Naive thymus-derived CD4-positive, alpha-beta T cell (primary cell): Measurements from ENCODE around the gene MYL3. TPM values are rescaled to one million over a fixed set of nuclear protein-coding genes. Genes with fewer than 3 reads are reported as not detected.

Experiments used
- ATAC-seq: fragments of 150-1000 bp; cut with Tn5 transposase; 2 replicates; pipeline ENCODE4 v1.10.0; 2021; ENCODE audit warnings: mild to moderate bottlenecking, moderate library complexity
- CTCF ChIA-PET: fragments of 350-600 bp; sonication (Branson Sonifier 250); formaldehyde crosslinking; loops from one replicate; lab custom pipeline; 2021; ENCODE audit warnings: antibody characterized with exemption; lab: Charles Lee
- POLR2A ChIA-PET: fragments of 350-600 bp; sonication (Branson Sonifier 250); formaldehyde crosslinking; loops from one replicate; lab custom pipeline; 2021; ENCODE audit warnings: antibody characterized with exemption, inconsistent platforms; lab: Charles Lee
- DNase-seq, 9 donors: peaks; one replicate each; pipeline versions ENCODE4 v3.0.0 to v3.0.0-alpha.2; 2020 to 2022; ENCODE audit warnings: mixed read lengths in 1 of 9
- H3K27ac ChIP-seq: one replicate; pipeline ENCODE4 v1.7.0; 2013; ENCODE audit warnings: mild to moderate bottlenecking, low read depth, low read length, moderate library complexity
- H3K27me3 ChIP-seq, 2 donors: one replicate each; pipeline ENCODE4 v1.7.0; 2013; ENCODE audit warnings: low read length in 2 of 2, mild to moderate bottlenecking in 2 of 2, moderate library complexity in 2 of 2; ENCODE audit not compliant: control insufficient read depth in 2 of 2, insufficient read depth in 2 of 2
- H3K36me3 ChIP-seq, 3 experiments: 1 replicate in 2 of 3; 2 replicates in 1 of 3; pipeline ENCODE4 v1.7.0; 2013; ENCODE audit warnings: low read length in 3 of 3, mild to moderate bottlenecking in 3 of 3, moderate library complexity in 1 of 3; ENCODE audit not compliant: insufficient read depth in 3 of 3, control insufficient read depth in 2 of 3
- H3K4me1 ChIP-seq, 2 donors: one replicate each; pipeline ENCODE4 v1.7.0; 2013; ENCODE audit warnings: low read length in 2 of 2, mild to moderate bottlenecking in 2 of 2, moderate library complexity in 1 of 2; ENCODE audit not compliant: control insufficient read depth in 2 of 2, insufficient read depth in 2 of 2
- H3K4me3 ChIP-seq: 2 replicates; pipeline ENCODE4 v1.7.0; 2013; ENCODE audit warnings: mild to moderate bottlenecking, low read length
- H3K9me3 ChIP-seq, 3 experiments: 1 replicate in 2 of 3; 2 replicates in 1 of 3; pipeline ENCODE4 v1.7.0; 2013; ENCODE audit warnings: low read length in 3 of 3; ENCODE audit not compliant: control insufficient read depth in 2 of 3
- H3K27ac Mint-ChIP-seq, 9 donors: one replicate each; pipeline ENCODE4 v1.8.0; 2020 to 2022; ENCODE audit warnings: mixed read lengths in 9 of 9, mild to moderate bottlenecking in 8 of 9, moderate library complexity in 5 of 9, inconsistent platforms in 2 of 9
- H3K27me3 Mint-ChIP-seq, 5 donors: one replicate each; pipeline ENCODE4 v1.8.0; 2021 to 2022; ENCODE audit warnings: mixed read lengths in 5 of 5, mild to moderate bottlenecking in 1 of 5
- H3K36me3 Mint-ChIP-seq, 5 donors: one replicate each; pipeline ENCODE4 v1.8.0; 2020 to 2022; ENCODE audit warnings: mixed read lengths in 5 of 5, mild to moderate bottlenecking in 3 of 5, inconsistent platforms in 1 of 5
- H3K4me1 Mint-ChIP-seq, 7 donors: one replicate each; pipeline ENCODE4 v1.8.0; 2020 to 2022; ENCODE audit warnings: mixed read lengths in 7 of 7, mild to moderate bottlenecking in 3 of 7, inconsistent platforms in 1 of 7
- H3K4me3 Mint-ChIP-seq, 10 donors: one replicate each; pipeline ENCODE4 v1.8.0; 2020 to 2022; ENCODE audit warnings: mild to moderate bottlenecking in 10 of 10, mixed read lengths in 10 of 10, moderate library complexity in 6 of 10, inconsistent platforms in 2 of 10
- H3K9me3 Mint-ChIP-seq, 11 donors: one replicate each; pipeline ENCODE4 v1.8.0; 2020 to 2022; ENCODE audit warnings: mixed read lengths in 11 of 11, mild to moderate bottlenecking in 4 of 11, inconsistent platforms in 1 of 11, moderate library complexity in 1 of 11
- intact Hi-C, 2 donors: fragments of 100-400 bp; cut with micrococcal nuclease; formaldehyde crosslinking; loops; one replicate each; pipeline ENCODE4 v1.15.1; 2023
- polyA plus RNA-seq, 2 donors: library from polyadenylated mRNA; unstranded; fragments of 300-500 nt; fragmentation: Illumina TruSeq; gene quantifications; one replicate each; pipeline ENCODE4 v1.2.3, GENCODE V29; 2021
- total RNA-seq, 6 experiments: library from RNA in 5 of 6; stranded (reverse) in 5 of 6; gene quantifications; 1 replicate in 5 of 6; 2 replicates in 1 of 6; pipeline ENCODE4 v1.2.3 and lab custom pipeline; 2021 to 2026

MYL3 gene
- total and polyA plus RNA-seq, 7 experiments from 2014 or later: not detected

- DNase-seq: no peak
- H3K9me3 ChIP-seq: peaks cover 0 to 10% (median 0%) of the 10 kb centered on the region in 3 experiments
- no peak overlapping the region for H3K27ac Mint-ChIP-seq
- H3K9me3 Mint-ChIP-seq: peaks cover 7 to 32% (median 20%) of the 10 kb centered on the region in 11 donors
- H3K4me1 ChIP-seq: no peaks in the 10 kb centered on the region
- H3K4me3 ChIP-seq: no peak overlapping the region
- CTCF ChIA-PET: interaction anchor here (1.2 kb wide), 1 partner anchor 28 kb away, joined by 3 read pairs; the partner anchor contains the start of gene MYL3
- intact Hi-C loops: no loop called here
- no peaks in the 10 kb centered on the region for H3K4me1 Mint-ChIP-seq
- H3K27ac ChIP-seq: no peak overlapping the region
- POLR2A ChIA-PET: no interaction called here
- H3K36me3 ChIP-seq: no peaks in the 10 kb centered on the region
- no peak overlapping the region for H3K4me3 Mint-ChIP-seq
- H3K27me3 ChIP-seq: no peaks in the 10 kb centered on the region
- H3K36me3 Mint-ChIP-seq: peaks cover 2 to 23% (median 11%) of the 10 kb centered on the region in 5 donors
- ATAC-seq: no peak
- peaks cover 0 to 8% (median 0%) of the 10 kb centered on the region in 5 donors for H3K27me3 Mint-ChIP-seq
These were observed 28.2 kb downstream of the MYL3 start for GRCh38 chr3:46835054-46835453.

- ATAC-seq (no peak), DNase-seq (no peak)
- no peaks in the 10 kb centered on the region for H3K27me3 ChIP-seq
- H3K27ac ChIP-seq: no peak overlapping the region
- CTCF ChIA-PET: interaction anchor here (1.2 kb wide), 1 partner anchor 29 kb away, joined by 3 read pairs; the partner anchor contains the start of gene MYL3
- no peak overlapping the region for H3K4me3 ChIP-seq
- H3K9me3 ChIP-seq: peaks cover 0 to 4% (median 0%) of the 10 kb centered on the region in 3 experiments
- H3K4me1 ChIP-seq: no peaks in the 10 kb centered on the region
- peaks cover 0 to 21% (median 11%) of the 10 kb centered on the region in 11 donors for H3K9me3 Mint-ChIP-seq
- intact Hi-C loops: no loop called here
- H3K36me3 ChIP-seq: no peaks in the 10 kb centered on the region
- no peak overlapping the region for H3K27ac Mint-ChIP-seq
- peaks cover 0 to 8% (median 0%) of the 10 kb centered on the region in 5 donors for H3K27me3 Mint-ChIP-seq
- POLR2A ChIA-PET: no interaction called here
- no peak overlapping the region for H3K4me3 Mint-ChIP-seq
- H3K4me1 Mint-ChIP-seq: peaks cover 0 to 4% (median 0%) of the 10 kb centered on the region in 7 donors
- H3K36me3 Mint-ChIP-seq: peaks cover 0 to 15% (median 10%) of the 10 kb centered on the region in 5 donors
These were observed 29.6 kb downstream of the MYL3 start for GRCh38 chr3:46833346-46834300.

- Mint-ChIP-seq H3K4me1 (peaks cover 0 to 9% (median 3%) of the 10 kb centered on the region in 7 donors), H3K9me3 (peaks cover 0 to 4% (median 0%) of the 10 kb centered on the region in 11 donors), H3K4me3 (no peak overlapping the region), H3K36me3 (peaks cover 0 to 2% (median 0%) of the 10 kb centered on the region in 5 donors), H3K27me3 (no peaks in the 10 kb centered on the region), H3K27ac (no peak overlapping the region)
- Histone ChIP-seq H3K4me3 (no peak overlapping the region), H3K4me1 (no peaks in the 10 kb centered on the region), H3K27ac (no peak overlapping the region), H3K9me3 (no peaks in the 10 kb centered on the region), H3K36me3 (no peaks in the 10 kb centered on the region), H3K27me3 (no peaks in the 10 kb centered on the region)
- ATAC-seq: no peak
- no peak for DNase-seq
- CTCF ChIA-PET: no interaction called here
- POLR2A ChIA-PET: no interaction called here
- intact Hi-C loops: no loop called here
These were observed 31.4 kb downstream of the MYL3 start for GRCh38 chr3:46831841-46832240.

- H3K27me3 ChIP-seq: no peaks in the 10 kb centered on the region
- Mint-ChIP-seq H3K9me3 (peaks cover 0 to 2% (median 0%) of the 10 kb centered on the region in 11 donors), H3K27ac (no peak overlapping the region), H3K27me3 (peaks cover 0 to 3% (median 0%) of the 10 kb centered on the region in 5 donors), H3K36me3 (no peaks in the 10 kb centered on the region), H3K4me1 (peaks cover 0 to 9% (median 3%) of the 10 kb centered on the region in 7 donors), H3K4me3 (no peak overlapping the region)
- no peaks in the 10 kb centered on the region for H3K9me3 ChIP-seq
- CTCF ChIA-PET: no interaction called here
- intact Hi-C loops: no loop called here
- H3K36me3 ChIP-seq: no peaks in the 10 kb centered on the region
- ATAC-seq (no peak), DNase-seq (no peak)
- no peaks in the 10 kb centered on the region for H3K4me1 ChIP-seq
- no peak overlapping the region for H3K27ac ChIP-seq
- POLR2A ChIA-PET: no interaction called here
- no peak overlapping the region for H3K4me3 ChIP-seq
These were observed 31.9 kb downstream of the MYL3 start for GRCh38 chr3:46831316-46831715.

GRCh38 chr3:46830801-46831200 lies 32.4 kb downstream of the MYL3 start:
- Histone ChIP-seq H3K9me3 (no peaks in the 10 kb centered on the region), H3K4me1 (no peaks in the 10 kb centered on the region), H3K36me3 (no peaks in the 10 kb centered on the region), H3K27ac (no peak overlapping the region), H3K27me3 (no peaks in the 10 kb centered on the region), H3K4me3 (no peak overlapping the region)
- no peak overlapping the region for H3K4me3 Mint-ChIP-seq
- H3K36me3 Mint-ChIP-seq: no peaks in the 10 kb centered on the region
- no peak overlapping the region for H3K27ac Mint-ChIP-seq
- intact Hi-C loops: no loop called here
- peaks cover 0 to 3% (median 0%) of the 10 kb centered on the region in 5 donors for H3K27me3 Mint-ChIP-seq
- ChIA-PET POLR2A (no interaction called here), CTCF (interaction anchor here (0.6 kb wide), 1 partner anchor 123 kb away, joined by 3 read pairs; no protein-coding TSS in a partner anchor)
- no peak for DNase-seq
- no peak for ATAC-seq
- peaks cover 0 to 9% (median 3%) of the 10 kb centered on the region in 7 donors for H3K4me1 Mint-ChIP-seq
- H3K9me3 Mint-ChIP-seq: peaks cover 0 to 2% (median 0%) of the 10 kb centered on the region in 11 donors

- H3K4me3 Mint-ChIP-seq: no peak overlapping the region
- CTCF ChIA-PET: no interaction called here
- H3K27ac ChIP-seq: no peak overlapping the region
These were observed 33.5 kb downstream of the MYL3 start for GRCh38 chr3:46829699-46830208.

More at GRCh38 chr3:46829699-46830208, 33.5 kb downstream of the MYL3 start:
- no peaks in the 10 kb centered on the region for H3K9me3 Mint-ChIP-seq
- no peaks in the 10 kb centered on the region for H3K4me1 ChIP-seq
- no peaks in the 10 kb centered on the region for H3K9me3 ChIP-seq
- intact Hi-C loops: no loop called here
- ATAC-seq (peak; percentile 76), DNase-seq (no peak)
- no peak overlapping the region for H3K4me3 ChIP-seq
- peaks cover 0 to 7% (median 0%) of the 10 kb centered on the region in 5 donors for H3K27me3 Mint-ChIP-seq
- no peak overlapping the region for H3K27ac Mint-ChIP-seq
- peaks cover 0 to 9% (median 3%) of the 10 kb centered on the region in 7 donors for H3K4me1 Mint-ChIP-seq
- no peaks in the 10 kb centered on the region for H3K36me3 ChIP-seq
- POLR2A ChIA-PET: no interaction called here
- no peaks in the 10 kb centered on the region for H3K36me3 Mint-ChIP-seq
- no peaks in the 10 kb centered on the region for H3K27me3 ChIP-seq
